Astrocyte (in vitro differentiated cells and primary cell): ENCODE data around the gene FGL2. TPM values are rescaled to one million over a fixed set of nuclear protein-coding genes. Genes with fewer than 3 reads are reported as not detected.

Experiments used
- DNase-seq: peaks from one replicate; pipeline ENCODE4 v3.0.0-alpha.2; 2010; ENCODE audit warnings: low read depth
- FAIRE-seq: peaks from 2 replicates; lab custom pipeline; 2011; peaks lifted over from hg19 to GRCh38; lab: Jason Lieb, UNC
- H2AFZ ChIP-seq: 2 replicates; pipeline ENCODE4 v1.6.0; 2012; ENCODE audit warnings: low read depth, low read length, inconsistent platforms
- H3K27ac ChIP-seq: 2 replicates; pipeline ENCODE4 v1.5.1; 2011; ENCODE audit warnings: low read depth, low read length, inconsistent platforms
- H3K27me3 ChIP-seq: 2 replicates; pipeline ENCODE4 v1.6.0; 2011; ENCODE audit warnings: low read length, inconsistent platforms; ENCODE audit not compliant: insufficient read depth
- H3K36me3 ChIP-seq: 2 replicates; pipeline ENCODE4 v1.5.1; 2011; ENCODE audit warnings: low read length, inconsistent platforms; ENCODE audit not compliant: insufficient read depth
- H3K4me1 ChIP-seq: 2 replicates; pipeline ENCODE4 v1.5.1; 2011; ENCODE audit warnings: low read length, inconsistent platforms; ENCODE audit not compliant: insufficient read depth
- H3K4me2 ChIP-seq: 2 replicates; pipeline ENCODE4 v1.6.0; 2012; ENCODE audit warnings: low read length, inconsistent platforms
- H3K4me3 ChIP-seq: 2 replicates; pipeline ENCODE4 v1.5.1; 2011; ENCODE audit warnings: low read depth, mild to moderate bottlenecking, low read length, inconsistent platforms; ENCODE audit not compliant: insufficient read depth
- H3K79me2 ChIP-seq: 2 replicates; pipeline ENCODE4 v1.6.0; 2012; ENCODE audit warnings: mild to moderate bottlenecking, low read length, inconsistent platforms; ENCODE audit not compliant: insufficient read depth
- H3K9ac ChIP-seq: 2 replicates; pipeline ENCODE4 v1.6.0; 2012; ENCODE audit warnings: mild to moderate bottlenecking, low read length, inconsistent platforms
- H3K9me3 ChIP-seq: 2 replicates; pipeline ENCODE4 v1.5.1; 2012; ENCODE audit warnings: low read depth, mild to moderate bottlenecking, low read length, inconsistent platforms; ENCODE audit not compliant: insufficient read depth
- H4K20me1 ChIP-seq: 2 replicates; pipeline ENCODE4 v1.6.0; 2012; ENCODE audit warnings: low read length, inconsistent platforms; ENCODE audit not compliant: insufficient read depth
- H3K27ac Mint-ChIP-seq: one replicate; pipeline ENCODE4 v1.8.0; 2021; ENCODE audit warnings: mild to moderate bottlenecking, mixed read lengths; ENCODE audit not compliant: unreplicated experiment
- H3K27me3 Mint-ChIP-seq: one replicate; pipeline ENCODE4 v1.8.0; 2021; ENCODE audit warnings: low read depth, mixed read lengths; ENCODE audit not compliant: unreplicated experiment
- H3K36me3 Mint-ChIP-seq: one replicate; pipeline ENCODE4 v1.8.0; 2021; ENCODE audit warnings: low read depth, mixed read lengths; ENCODE audit not compliant: unreplicated experiment
- H3K4me1 Mint-ChIP-seq: one replicate; pipeline ENCODE4 v1.8.0; 2021; ENCODE audit warnings: low read depth, mixed read lengths; ENCODE audit not compliant: unreplicated experiment
- H3K4me3 Mint-ChIP-seq: one replicate; pipeline ENCODE4 v1.8.0; 2021; ENCODE audit warnings: mild to moderate bottlenecking, moderate library complexity, mixed read lengths; ENCODE audit not compliant: unreplicated experiment
- H3K9me3 Mint-ChIP-seq: one replicate; pipeline ENCODE4 v1.8.0; 2021; ENCODE audit warnings: mild to moderate bottlenecking, mixed read lengths; ENCODE audit not compliant: unreplicated experiment
- CTCF ChIP-seq: IDR thresholded peaks from 2 replicates; pipeline ENCODE4 v1.5.1; 2011; ENCODE audit warnings: low read depth, mild to moderate bottlenecking, inconsistent platforms, low read length, moderate library complexity; ENCODE audit not compliant: insufficient read depth
- EZH2 ChIP-seq: IDR thresholded peaks from 2 replicates; pipeline ENCODE4 v1.6.1; 2012; ENCODE audit warnings: mild to moderate bottlenecking, low read length, inconsistent platforms; ENCODE audit not compliant: insufficient read depth
- total RNA-seq: library from RNA; stranded (reverse); gene quantifications from 2 replicates; pipeline ENCODE4 v1.2.1, GENCODE V29; 2021

FGL2 gene
- total RNA-seq, 1 donor from 2014 or later, result not detected

GRCh38 chr7:77208416-77208815, 8.8 kb upstream of the FGL2 start:
- Histone ChIP-seq H3K9me3 (peaks cover 9% of the 10 kb centered on the region), H3K27me3 (no peaks in the 10 kb centered on the region), H3K9ac (no peak overlapping the region), H3K4me1 (no peaks in the 10 kb centered on the region), H3K4me3 (no peak overlapping the region), H4K20me1 (no peaks in the 10 kb centered on the region), H3K36me3 (no peaks in the 10 kb centered on the region), H2AFZ (no peak overlapping the region), H3K4me2 (no peak overlapping the region), H3K27ac (no peak overlapping the region), H3K79me2 (no peaks in the 10 kb centered on the region)
- H3K27me3 Mint-ChIP-seq, result no peaks in the 10 kb centered on the region
- peaks cover 15% of the 10 kb centered on the region for H3K9me3 Mint-ChIP-seq
- peaks cover 3% of the 10 kb centered on the region for H3K36me3 Mint-ChIP-seq
- TF ChIP-seq EZH2, result no peak
- no peak for TF ChIP-seq CTCF
- FAIRE-seq (no peak), DNase-seq (no peak)
- no peaks in the 10 kb centered on the region for H3K4me1 Mint-ChIP-seq
- no peak overlapping the region for H3K27ac Mint-ChIP-seq
- no peak overlapping the region for H3K4me3 Mint-ChIP-seq

GRCh38 chr7:77205706-77206105, 6.1 kb upstream of the FGL2 start:
- Histone ChIP-seq H3K36me3 (no peaks in the 10 kb centered on the region), H3K27me3 (no peaks in the 10 kb centered on the region), H3K4me2 (no peak overlapping the region), H3K9me3 (peaks cover 9% of the 10 kb centered on the region), H3K4me1 (no peaks in the 10 kb centered on the region), H4K20me1 (no peaks in the 10 kb centered on the region), H3K79me2 (no peaks in the 10 kb centered on the region), H3K9ac (no peak overlapping the region), H3K27ac (no peak overlapping the region), H3K4me3 (no peak overlapping the region), H2AFZ (no peak overlapping the region)
- Mint-ChIP-seq H3K27ac (no peak overlapping the region), H3K9me3 (peaks cover 15% of the 10 kb centered on the region), H3K36me3 (peaks cover 3% of the 10 kb centered on the region), H3K27me3 (no peaks in the 10 kb centered on the region), H3K4me1 (no peaks in the 10 kb centered on the region), H3K4me3 (no peak overlapping the region)
- TF ChIP-seq EZH2 (no peak), CTCF (no peak)
- no peak for FAIRE-seq
- no peak for DNase-seq

GRCh38 chr7:77202481-77202976, 2.9 kb upstream of the FGL2 start:
- FAIRE-seq, result no peak
- H2AFZ ChIP-seq, result no peak overlapping the region
- no peak overlapping the region for H3K27ac ChIP-seq
- no peak for DNase-seq
- no peaks in the 10 kb centered on the region for H4K20me1 ChIP-seq
- Mint-ChIP-seq H3K36me3 (no peaks in the 10 kb centered on the region), H3K4me3 (no peak overlapping the region), H3K27ac (no peak overlapping the region), H3K9me3 (peaks cover under 1% of the 10 kb centered on the region), H3K27me3 (peaks cover 8% of the 10 kb centered on the region), H3K4me1 (no peaks in the 10 kb centered on the region)
- H3K9ac ChIP-seq, result no peak overlapping the region
- H3K4me3 ChIP-seq, result no peak overlapping the region
- no peak overlapping the region for H3K4me2 ChIP-seq
- H3K9me3 ChIP-seq, result no peaks in the 10 kb centered on the region
- peaks cover 3% of the 10 kb centered on the region for H3K4me1 ChIP-seq
- no peaks in the 10 kb centered on the region for H3K27me3 ChIP-seq
- H3K36me3 ChIP-seq, result no peaks in the 10 kb centered on the region
- H3K79me2 ChIP-seq, result no peaks in the 10 kb centered on the region
- no peak for TF ChIP-seq EZH2
- TF ChIP-seq CTCF, result no peak
